ENCODE measurements around the gene TWSG1.
"Not testable (repeated sequence)": the region's sequence is repeated elsewhere in the genome, so short reads cannot be mapped to it uniquely, and the experiment has no call there.

TWSG1 gene

DNA sequence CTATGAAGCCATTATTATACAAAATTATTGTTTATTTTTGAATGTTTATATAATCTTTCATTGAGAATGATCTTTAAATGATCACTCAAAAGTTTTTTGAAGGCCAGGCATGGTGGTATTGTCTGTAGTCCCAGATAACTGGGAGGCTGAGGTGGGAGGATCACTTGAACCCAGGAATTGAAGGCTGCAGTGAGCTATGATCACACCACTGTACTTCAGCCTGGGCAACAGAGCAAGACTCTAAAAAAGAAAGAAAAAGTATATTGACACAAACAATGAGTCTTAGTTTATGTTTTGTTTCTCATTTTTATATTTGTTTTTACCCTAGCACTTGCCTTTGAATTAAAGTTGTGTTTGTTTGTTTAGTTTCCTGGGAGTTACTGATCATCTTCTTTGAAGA, 2.3 kb downstream of the TWSG1 start:
- no peak for DNase-seq

DNA sequence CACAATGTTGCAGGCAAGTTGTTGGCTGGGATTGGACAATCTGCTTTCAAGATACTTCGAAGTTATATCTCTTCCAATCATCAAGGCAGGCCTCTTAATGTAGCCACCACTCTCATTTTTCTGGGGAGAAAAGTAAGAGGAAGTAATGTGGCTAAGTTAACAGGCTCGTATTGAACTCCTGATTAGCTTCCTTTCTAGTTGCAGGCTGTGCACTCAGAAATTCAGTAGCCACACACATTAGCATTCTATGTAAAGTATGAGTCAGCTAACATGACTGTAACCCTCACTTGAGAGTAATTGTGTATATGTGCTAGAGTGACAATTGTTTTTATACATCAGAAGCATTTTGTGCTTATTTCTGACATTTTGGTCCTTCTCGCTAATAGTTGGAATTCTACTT, 3.3 kb downstream of the TWSG1 start:
- DNase-seq: no peak

DNA sequence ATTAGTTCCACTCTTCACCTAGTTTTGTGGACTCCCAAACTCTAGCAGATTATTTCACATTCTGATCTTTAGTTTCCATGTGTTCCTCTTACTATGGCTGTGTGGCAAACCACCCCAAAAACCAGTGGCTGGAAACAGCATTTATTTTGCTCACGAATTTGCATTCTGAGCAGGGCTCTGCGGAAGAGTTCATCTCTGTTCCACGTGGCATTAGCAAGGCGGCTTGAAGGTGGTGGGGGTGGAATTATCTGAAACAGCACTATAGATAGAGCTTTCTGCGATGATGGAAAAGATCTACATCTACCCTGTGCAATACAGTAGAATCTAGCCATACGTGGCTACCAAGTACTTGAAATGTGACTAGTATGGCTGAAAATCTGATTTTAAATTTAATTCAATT, 5.9 kb downstream of the TWSG1 start:
- DNase-seq: no peak

DNA sequence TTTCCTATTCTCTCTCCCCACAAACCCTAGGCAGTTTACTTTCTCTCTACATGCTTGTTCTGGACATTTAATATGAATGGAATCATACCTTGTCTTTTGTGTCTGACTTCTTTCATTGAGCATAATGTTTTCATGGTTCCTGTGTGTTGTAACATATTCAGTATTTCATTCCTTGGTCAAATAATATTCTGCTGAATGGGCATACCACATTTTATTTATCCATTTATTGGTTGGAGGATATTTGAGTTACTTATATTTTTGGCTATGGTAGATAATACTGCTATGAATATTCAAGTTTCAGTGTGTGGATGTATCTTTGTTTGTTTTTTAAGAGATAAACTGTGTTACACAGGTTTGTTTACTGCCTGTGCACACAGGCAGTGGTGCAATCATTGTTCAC, 9.0 kb downstream of the TWSG1 start:
- DNase-seq: no peak

DNA sequence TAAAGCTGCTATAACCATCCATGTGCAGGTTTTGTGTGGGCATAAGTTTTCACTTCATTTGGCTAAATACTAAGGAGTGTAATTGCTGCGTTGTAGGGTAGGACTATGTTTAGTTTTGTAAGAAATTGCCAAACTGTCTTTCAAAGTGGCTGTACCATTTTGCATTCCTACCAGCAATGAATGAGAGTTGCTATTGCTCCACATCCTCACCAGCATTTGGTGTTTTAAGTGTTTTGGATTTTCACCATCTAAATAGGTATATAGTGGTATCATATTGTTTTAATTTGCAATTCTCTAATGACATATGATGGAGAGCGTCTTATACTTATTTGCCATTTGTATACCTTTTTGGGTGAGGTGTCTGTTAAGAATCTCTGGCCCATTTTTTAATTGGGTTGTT, 12.2 kb downstream of the TWSG1 start:
- DNase-seq: no peak

- DNase-seq: no peak
These were observed 13.6 kb downstream of the TWSG1 start for GRCh38 chr18:9348079-9348671.

DNA sequence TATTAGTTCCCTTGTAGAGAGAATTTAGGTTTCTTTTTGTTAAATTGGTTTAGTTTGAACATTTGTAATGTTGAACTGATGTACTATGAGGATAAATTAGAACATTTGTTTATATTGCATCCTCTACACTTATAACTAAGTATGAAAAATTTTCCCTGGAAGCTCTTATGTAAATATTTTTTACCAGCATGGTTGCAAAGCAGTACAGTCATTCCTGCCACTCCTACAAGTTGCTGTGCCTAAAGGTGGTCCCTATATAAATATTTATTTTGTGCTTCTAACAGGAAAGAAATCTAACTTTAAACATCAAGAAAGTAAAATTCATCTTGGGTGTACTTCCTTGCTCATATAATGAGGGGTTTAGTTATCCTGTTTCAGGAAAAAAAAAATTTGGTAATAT, 14.2 kb downstream of the TWSG1 start:
- no peak for DNase-seq

- DNase-seq: no peak
These were observed 19.0 kb downstream of the TWSG1 start for GRCh38 chr18:9353596-9353995.

GRCh38 chr18:9354256-9354655, 19.7 kb downstream of the TWSG1 start:
- no peak for DNase-seq

DNA sequence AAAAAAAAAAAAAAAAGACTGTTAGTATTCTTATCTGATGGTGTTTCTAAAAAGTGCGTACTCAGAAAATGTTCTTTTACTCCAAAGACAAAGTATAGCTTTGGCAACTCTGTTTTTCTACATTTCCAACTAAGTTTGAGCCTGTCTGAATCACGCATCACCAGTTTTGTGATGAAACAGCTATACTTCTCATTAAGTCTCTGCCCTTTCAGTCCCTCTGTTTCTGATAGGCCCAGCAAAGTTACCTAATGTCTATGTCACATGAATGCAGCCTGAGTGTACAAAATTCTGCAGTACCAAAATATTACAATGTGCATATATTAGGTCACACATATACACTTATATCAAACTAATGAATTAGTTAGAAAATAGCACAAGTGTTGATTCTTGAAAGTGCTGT, 22.4 kb downstream of the TWSG1 start:
- DNase-seq: no peak

- no peak for DNase-seq
These were observed 25.2 kb downstream of the TWSG1 start for GRCh38 chr18:9359796-9360195.

DNA sequence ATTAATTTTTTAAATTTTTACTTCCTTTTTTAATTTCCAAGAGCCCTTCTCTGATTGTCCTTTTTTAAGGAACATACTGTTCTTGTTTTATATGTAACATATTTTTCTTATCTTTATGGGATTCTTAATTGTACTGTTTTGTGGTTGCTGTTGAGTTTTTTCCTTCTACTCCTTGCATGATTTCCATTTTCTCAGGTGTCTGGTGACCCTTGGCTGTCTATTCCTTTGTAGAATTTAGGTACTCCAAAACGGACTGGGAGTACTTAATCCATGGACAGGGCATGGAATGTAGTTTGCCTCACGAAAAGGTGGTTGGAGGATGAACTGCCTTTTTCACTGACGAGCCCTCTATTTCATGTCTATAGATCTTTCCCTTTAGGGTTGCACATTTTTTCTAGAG, 26.6 kb downstream of the TWSG1 start:
- no peak for DNase-seq

- no peak for DNase-seq
These were observed 28.3 kb downstream of the TWSG1 start for GRCh38 chr18:9362869-9363268.

DNA sequence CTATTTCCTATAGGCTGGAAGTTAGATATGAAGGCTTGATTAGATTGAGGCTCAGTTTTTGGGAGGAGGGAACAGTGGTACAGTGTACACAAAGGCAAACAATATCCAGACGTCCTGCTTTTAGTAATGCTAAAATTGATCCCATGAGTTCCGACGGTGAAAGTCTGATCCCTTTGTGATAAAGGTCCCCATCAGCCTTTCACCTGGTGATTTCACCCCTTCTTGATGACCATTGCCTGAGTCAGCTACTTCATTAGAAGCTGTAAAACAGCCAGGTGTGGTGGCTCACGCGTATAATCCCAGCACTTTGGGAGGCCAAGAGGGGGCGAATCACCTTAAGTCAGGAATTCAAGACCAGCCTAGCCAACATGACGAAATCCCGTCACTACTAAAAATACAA, 29.7 kb downstream of the TWSG1 start:
- DNase-seq: no peak

GRCh38 chr18:9365406-9365805, 30.8 kb downstream of the TWSG1 start:
- DNase-seq: no peak

DNA sequence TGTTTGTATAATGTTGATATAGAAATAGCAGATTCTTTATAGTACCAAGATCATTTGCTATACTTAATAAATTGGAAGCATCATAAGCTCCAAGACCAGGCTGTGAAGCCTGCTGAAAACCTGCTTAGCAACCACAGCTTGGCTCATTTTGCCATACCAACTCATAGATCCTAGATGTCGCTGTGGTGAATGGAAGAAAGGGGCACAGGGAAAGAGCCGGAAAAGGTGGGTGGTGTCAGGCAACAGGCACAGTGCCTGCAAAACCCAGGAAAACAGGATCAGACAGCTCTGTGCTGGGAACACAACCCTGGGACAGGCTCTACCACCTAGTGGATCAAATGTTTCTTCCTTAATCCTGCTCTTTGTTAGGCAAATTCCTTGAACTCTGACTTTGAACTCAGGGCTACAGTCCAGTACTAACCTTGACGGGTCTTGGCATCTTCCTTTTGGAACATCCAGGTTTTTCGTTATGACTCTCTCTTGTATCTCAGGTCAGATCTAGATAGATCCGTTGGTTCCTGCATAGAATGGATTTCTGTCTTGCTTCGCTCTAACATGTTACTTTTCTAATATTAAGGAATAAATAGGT, 31.6 kb downstream of the TWSG1 start:
- DNase-seq: no peak

GRCh38 chr18:9373254-9373653, 38.7 kb downstream of the TWSG1 start:
- not testable (repeated sequence) for DNase-seq

DNA sequence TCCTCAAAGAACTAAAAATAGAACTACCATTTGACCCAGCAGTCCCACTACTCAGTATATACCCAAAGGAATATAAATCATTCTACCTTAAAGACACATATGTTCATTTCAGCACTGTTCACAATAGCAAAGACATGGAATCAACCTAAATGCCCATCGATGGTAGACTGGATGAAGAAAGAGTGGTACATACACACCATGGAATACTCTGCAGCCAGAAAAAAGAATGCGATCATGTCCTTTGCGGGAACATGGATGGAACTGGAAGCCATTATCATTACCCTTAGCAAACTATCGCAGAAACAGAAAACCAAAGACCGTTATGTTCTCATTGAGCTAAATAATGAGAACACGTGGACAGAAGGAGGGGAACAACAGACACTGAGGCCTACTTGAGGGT, 44.5 kb downstream of the TWSG1 start:
- DNase-seq: no peak

GRCh38 chr18:9380101-9380500, 45.5 kb downstream of the TWSG1 start:
- DNase-seq: no peak

- DNase-seq: no peak
These were observed 46.2 kb downstream of the TWSG1 start for GRCh38 chr18:9380621-9381395.

GRCh38 chr18:9386879-9387278, 52.3 kb downstream of the TWSG1 start:
- no peak for DNase-seq

- DNase-seq: no peak
These were observed 53.3 kb downstream of the TWSG1 start for GRCh38 chr18:9387891-9388290.

GRCh38 chr18:9389706-9390105, 55.1 kb downstream of the TWSG1 start:
- DNase-seq: no peak

DNA sequence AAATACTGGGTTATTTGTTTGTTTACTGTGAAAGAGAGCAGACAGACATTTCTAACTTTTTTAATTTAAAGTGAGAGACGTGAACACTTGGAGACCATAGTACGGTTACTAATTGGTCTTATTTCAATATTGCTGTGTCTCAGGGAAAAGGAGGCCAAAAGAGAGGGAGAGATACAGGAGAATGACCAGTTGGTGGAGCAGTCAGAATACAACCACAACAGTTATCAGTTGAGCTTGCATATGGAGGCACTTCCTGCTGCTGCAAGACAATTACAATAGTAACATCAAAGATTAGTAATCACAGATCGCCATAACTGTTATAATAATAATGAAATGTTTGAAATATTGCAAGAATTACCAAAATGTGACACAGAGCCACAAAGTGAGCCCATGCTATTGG, 58.2 kb downstream of the TWSG1 start:
- no peak for DNase-seq

DNA sequence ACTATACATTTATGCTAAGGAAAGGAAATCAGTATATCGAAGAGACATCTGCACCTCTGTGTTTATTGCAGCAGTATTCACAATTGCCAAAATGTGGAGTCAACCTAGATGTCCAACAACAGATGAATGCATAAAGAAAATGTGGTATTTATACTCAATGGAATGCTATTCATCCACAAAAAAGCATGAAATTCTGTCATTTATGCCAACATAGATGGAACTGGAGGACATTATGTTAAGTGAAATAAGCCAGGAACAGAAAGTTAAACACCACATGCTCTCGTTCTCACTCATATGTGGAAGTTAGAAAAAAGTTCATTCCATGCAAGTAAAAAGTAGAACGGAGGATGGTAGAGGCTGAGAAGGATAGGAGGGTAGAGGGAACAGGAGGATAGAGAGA, 59.5 kb downstream of the TWSG1 start:
- DNase-seq: no peak
